K562 (cell line): Measurements from ENCODE around the gene TTC21A. TPM values are rescaled to one million over a fixed set of nuclear protein-coding genes. Genes with fewer than 3 reads are reported as not detected.
A peak's percentile ranks its signal among the peaks of the same experiment; 100 is the strongest.

Experiments used
- DIDO1 ChIP-seq: fragments of 450-650 bp; IDR thresholded peaks from 2 replicates; pipeline ENCODE4 v1.6.1; 2016; ENCODE audit warnings: low read depth, missing biosample characterization, missing genetic modification characterization
- ETV5 ChIP-seq: sonication (generic); formaldehyde crosslinking; IDR thresholded peaks from 2 replicates; pipeline ENCODE4 v1.4.0; 2020; ENCODE audit warnings: low read depth, mild to moderate bottlenecking, missing genetic modification reagents
- FOXA1 ChIP-seq: fragments of 450-650 bp; IDR thresholded peaks from 2 replicates; pipeline ENCODE4 v1.6.1; 2016; ENCODE audit warnings: mild to moderate bottlenecking, borderline replicate concordance
- KAT7 ChIP-seq: sonication (generic); formaldehyde crosslinking; IDR thresholded peaks from 2 replicates; pipeline ENCODE4 v1.8.0; 2022; ENCODE audit warnings: missing genetic modification reagents, mild to moderate bottlenecking, borderline replicate concordance
- ZNF212 ChIP-seq: fragments of 450-650 bp; formaldehyde crosslinking; IDR thresholded peaks from 2 replicates; pipeline ENCODE4 v1.4.0; 2020; ENCODE audit warnings: mild to moderate bottlenecking
- ZNF561 ChIP-seq: fragments of 450-650 bp; formaldehyde crosslinking; conservative IDR thresholded peaks from 2 replicates; pipeline ENCODE4 v1.4.0; 2020; ENCODE audit warnings: mild to moderate bottlenecking, moderate library complexity
- polyA plus RNA-seq, 8 experiments: library from polyadenylated mRNA; depleted of rRNA in 4 of 8; stranded (reverse) in 5 of 8; unstranded in 3 of 8; fragments of >200 nt; fragmentation: Nextera tagmentation in 2 of 8; fragmentation: Illumina TruSeq in 1 of 8; extraction: Ambion mirVana in 2 of 8; extraction: Trizol in 1 of 8; gene quantifications; 2 replicates each; pipeline versions ENCODE4 v1.2.1 to v1.2.3, GENCODE V29; 2011 to 2014; ENCODE audit warnings: inconsistent platforms in 1 of 8, missing spikeins in 1 of 8
- total RNA-seq, 7 experiments: library from RNA; depleted of rRNA in 6 of 7; stranded (reverse); fragments of >200 nt in 6 of 7; fragmentation: Illumina TruSeq in 2 of 7; extraction: Trizol in 2 of 7; gene quantifications; 2 replicates each; pipeline versions ENCODE4 v1.2.1 to v1.2.3, GENCODE V29; 2011 to 2021; ENCODE audit warnings: low replicate concordance in 1 of 7
- TF ChIP-seq, protein P1 (sequence below), 2 experiments: fragments of 450-650 bp in 1 of 2; sonication (generic) in 1 of 2; formaldehyde crosslinking in 1 of 2; IDR thresholded peaks; 2 replicates each; pipeline versions ENCODE4 v1.7.1 to v1.9.0; 2016 to 2022; ENCODE audit warnings: inconsistent platforms in 1 of 2, mild to moderate bottlenecking in 1 of 2, missing genetic modification reagents in 1 of 2

The TTC21A gene
- total and polyA plus RNA-seq, 9 of the 15 experiments (the other 6 are each of a cell fraction or from before 2014, with no cell fraction given) = 0.22 to 1.4 (median 0.70) TPM

DNA sequence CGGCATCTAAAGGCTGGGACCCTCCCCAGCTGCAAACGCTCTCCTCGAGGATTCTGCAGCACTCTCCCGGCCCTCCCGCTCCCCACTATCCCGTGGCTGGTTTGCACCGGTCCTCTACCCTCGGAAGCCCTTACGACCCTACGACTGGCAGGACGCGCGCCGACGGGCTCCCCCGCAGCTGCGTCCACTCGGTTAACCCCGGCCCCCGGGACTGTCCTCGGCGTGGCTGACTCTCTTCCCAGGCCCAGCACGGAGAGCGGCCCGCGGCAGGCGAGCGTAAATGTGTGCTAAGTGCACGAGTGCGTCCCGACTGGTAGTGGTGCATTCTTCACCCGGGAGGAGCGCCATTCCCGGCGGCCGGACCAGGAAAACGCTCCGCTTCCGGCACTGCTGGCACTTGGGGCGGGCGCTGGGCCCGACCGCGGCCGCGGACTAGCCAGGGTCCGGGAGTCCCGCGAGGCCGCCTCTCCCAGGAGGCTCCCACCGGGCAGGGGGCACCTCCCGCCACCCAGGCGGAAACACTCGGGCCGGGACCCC is 561 bp upstream of the TTC21A start (continued):
- TF ChIP-seq, protein P1, sequence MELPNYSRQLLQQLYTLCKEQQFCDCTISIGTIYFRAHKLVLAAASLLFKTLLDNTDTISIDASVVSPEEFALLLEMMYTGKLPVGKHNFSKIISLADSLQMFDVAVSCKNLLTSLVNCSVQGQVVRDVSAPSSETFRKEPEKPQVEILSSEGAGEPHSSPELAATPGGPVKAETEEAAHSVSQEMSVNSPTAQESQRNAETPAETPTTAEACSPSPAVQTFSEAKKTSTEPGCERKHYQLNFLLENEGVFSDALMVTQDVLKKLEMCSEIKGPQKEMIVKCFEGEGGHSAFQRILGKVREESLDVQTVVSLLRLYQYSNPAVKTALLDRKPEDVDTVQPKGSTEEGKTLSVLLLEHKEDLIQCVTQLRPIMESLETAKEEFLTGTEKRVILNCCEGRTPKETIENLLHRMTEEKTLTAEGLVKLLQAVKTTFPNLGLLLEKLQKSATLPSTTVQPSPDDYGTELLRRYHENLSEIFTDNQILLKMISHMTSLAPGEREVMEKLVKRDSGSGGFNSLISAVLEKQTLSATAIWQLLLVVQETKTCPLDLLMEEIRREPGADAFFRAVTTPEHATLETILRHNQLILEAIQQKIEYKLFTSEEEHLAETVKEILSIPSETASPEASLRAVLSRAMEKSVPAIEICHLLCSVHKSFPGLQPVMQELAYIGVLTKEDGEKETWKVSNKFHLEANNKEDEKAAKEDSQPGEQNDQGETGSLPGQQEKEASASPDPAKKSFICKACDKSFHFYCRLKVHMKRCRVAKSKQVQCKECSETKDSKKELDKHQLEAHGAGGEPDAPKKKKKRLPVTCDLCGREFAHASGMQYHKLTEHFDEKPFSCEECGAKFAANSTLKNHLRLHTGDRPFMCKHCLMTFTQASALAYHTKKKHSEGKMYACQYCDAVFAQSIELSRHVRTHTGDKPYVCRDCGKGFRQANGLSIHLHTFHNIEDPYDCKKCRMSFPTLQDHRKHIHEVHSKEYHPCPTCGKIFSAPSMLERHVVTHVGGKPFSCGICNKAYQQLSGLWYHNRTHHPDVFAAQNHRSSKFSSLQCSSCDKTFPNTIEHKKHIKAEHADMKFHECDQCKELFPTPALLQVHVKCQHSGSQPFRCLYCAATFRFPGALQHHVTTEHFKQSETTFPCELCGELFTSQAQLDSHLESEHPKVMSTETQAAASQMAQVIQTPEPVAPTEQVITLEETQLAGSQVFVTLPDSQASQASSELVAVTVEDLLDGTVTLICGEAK (IDR thresholded peaks at IDR 0.05) = peak; percentile 44; the same call in 1 of the 2 replicates
- TF ChIP-seq, protein P1 (CRISPR knock-in tag; IDR thresholded peaks at IDR 0.05) = no peak
- TF ChIP-seq ETV5 (CRISPR knock-in tag) = no peak
- no peak for TF ChIP-seq ZNF561
- TF ChIP-seq KAT7 (CRISPR knock-in tag) = peak; percentile 17; the same call in 1 of the 2 replicates
- TF ChIP-seq DIDO1 (tag) = no peak
- TF ChIP-seq FOXA1 = no peak
- TF ChIP-seq ZNF212 (CRISPR knock-in tag) = no peak
